ENCODE data around the gene PRKCG.

DNA sequence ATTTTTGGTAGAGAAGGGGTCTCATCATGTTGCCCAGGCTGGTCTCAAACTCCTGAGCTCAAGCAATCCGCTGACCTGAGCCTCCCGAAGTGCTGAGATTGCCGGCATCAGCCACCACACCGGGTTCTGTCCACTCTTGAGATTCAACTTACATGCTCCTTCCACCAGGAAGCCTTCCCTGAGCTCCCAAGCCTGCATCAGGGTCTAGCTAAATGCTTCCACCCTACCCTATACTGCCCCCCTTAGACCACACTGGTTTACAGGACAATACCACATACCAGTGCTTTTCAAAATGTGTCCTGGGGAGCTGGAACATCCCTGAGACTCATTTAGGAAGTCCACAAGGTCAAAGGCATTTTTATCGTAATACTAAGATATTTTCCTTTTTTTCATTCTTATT, 65.6 kb downstream of the PRKCG start:
- TF ChIP-seq EZH2phosphoT487 (IDR thresholded peaks at IDR 0.05; ENCODE audit: borderline replicate concordance, low read depth, low read length) = no peak
- TF ChIP-seq, protein P1, sequence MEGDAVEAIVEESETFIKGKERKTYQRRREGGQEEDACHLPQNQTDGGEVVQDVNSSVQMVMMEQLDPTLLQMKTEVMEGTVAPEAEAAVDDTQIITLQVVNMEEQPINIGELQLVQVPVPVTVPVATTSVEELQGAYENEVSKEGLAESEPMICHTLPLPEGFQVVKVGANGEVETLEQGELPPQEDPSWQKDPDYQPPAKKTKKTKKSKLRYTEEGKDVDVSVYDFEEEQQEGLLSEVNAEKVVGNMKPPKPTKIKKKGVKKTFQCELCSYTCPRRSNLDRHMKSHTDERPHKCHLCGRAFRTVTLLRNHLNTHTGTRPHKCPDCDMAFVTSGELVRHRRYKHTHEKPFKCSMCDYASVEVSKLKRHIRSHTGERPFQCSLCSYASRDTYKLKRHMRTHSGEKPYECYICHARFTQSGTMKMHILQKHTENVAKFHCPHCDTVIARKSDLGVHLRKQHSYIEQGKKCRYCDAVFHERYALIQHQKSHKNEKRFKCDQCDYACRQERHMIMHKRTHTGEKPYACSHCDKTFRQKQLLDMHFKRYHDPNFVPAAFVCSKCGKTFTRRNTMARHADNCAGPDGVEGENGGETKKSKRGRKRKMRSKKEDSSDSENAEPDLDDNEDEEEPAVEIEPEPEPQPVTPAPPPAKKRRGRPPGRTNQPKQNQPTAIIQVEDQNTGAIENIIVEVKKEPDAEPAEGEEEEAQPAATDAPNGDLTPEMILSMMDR (conservative IDR thresholded peaks at IDR 0.05; ENCODE audit: low read length) = peak; percentile 53
